Measurements from ENCODE around the gene SAGE1. TPM values are rescaled to one million over a fixed set of nuclear protein-coding genes. Genes with fewer than 3 reads are reported as not detected.
"Not testable (repeated sequence)": the region's sequence is repeated elsewhere in the genome, so short reads cannot be mapped to it uniquely, and the experiment has no call there.

The SAGE1 gene
- total RNA-seq (not detected), polyA plus RNA-seq (not detected)
- long read RNA-seq, donor 1 = 0 reads
- long read RNA-seq, donor 2 = 0 reads
- long read RNA-seq, donor 3 = 0 reads
- long read RNA-seq, donor 4 = 0 reads
- long read RNA-seq, donor 5 = 0 reads

GRCh38 chrX:135893294-135893817, at the start of gene SAGE1, which contains the start of gene CT45A10:
Gene SAGE1 (plus strand): TSS chrX:135893716. CDS start chrX:135896243, 2,527 bp downstream.
Gene CT45A10 (minus strand): TSS chrX:135893444. CDS start chrX:135885344, 8,100 bp downstream.
- Histone ChIP-seq H3K36me3 (ENCODE audit: control insufficient read depth in 4 of 4, insufficient read depth in 4 of 4, low read length in 4 of 4) (no peaks in the 10 kb centered on the region), H3K9me3 (ENCODE audit: control insufficient read depth in 4 of 4, insufficient read depth in 3 of 4, low read length in 3 of 4) (peaks cover 0 to 4% (median 0%) of the 10 kb centered on the region in 4 donors), H3K4me3 (no peak within 1 kb of the TSS), H3K27ac (ENCODE audit: low read depth in 1 of 2, low read length in 1 of 2) (no peak within 1 kb of the TSS), H3K27me3 (ENCODE audit: control insufficient read depth in 3 of 3, insufficient read depth in 3 of 3, low read length in 2 of 3) (no peaks in the 10 kb centered on the region), H3K4me1 (ENCODE audit: control insufficient read depth in 5 of 5, insufficient read depth in 5 of 5, low read length in 5 of 5) (no peaks in the 10 kb centered on the region), H3K9ac (ENCODE audit: insufficient read depth in 1 of 2, low read length in 2 of 2) (no peak within 1 kb of the TSS)
- ATAC-seq (ENCODE audit: insufficient read depth, low FRiP score) (no peak), DNase-seq (no peak)
- TF ChIP-seq CTCF (IDR thresholded peaks at IDR 0.05; ENCODE audit: control extremely low read depth, extremely low read depth) = no peak
- 81 to 96% methylated on average over 19 to 22 of the region's 22 CpGs for WGBS, 2 donors

- H3K9ac ChIP-seq (ENCODE audit: insufficient read depth in 1 of 2, low read length in 2 of 2); H3K4me1 ChIP-seq (ENCODE audit: control insufficient read depth in 5 of 5, insufficient read depth in 5 of 5, low read length in 5 of 5); H3K27ac ChIP-seq (ENCODE audit: low read depth in 1 of 2, low read length in 1 of 2); ATAC-seq (ENCODE audit: insufficient read depth, low FRiP score); H3K9me3 ChIP-seq (ENCODE audit: control insufficient read depth in 4 of 4, insufficient read depth in 3 of 4, low read length in 3 of 4); H3K4me3 ChIP-seq; DNase-seq; H3K27me3 ChIP-seq (ENCODE audit: control insufficient read depth in 3 of 3, insufficient read depth in 3 of 3, low read length in 2 of 3); H3K36me3 ChIP-seq (ENCODE audit: control insufficient read depth in 4 of 4, insufficient read depth in 4 of 4, low read length in 4 of 4): not testable (repeated sequence)
- no CpG with 5 or more reads among the region's 17 CpGs for WGBS, 2 donors
Measured at GRCh38 chrX:135854438-135854837, 39.1 kb upstream of the SAGE1 start, which contains the start of gene CT45A8. Gene CT45A8 (minus strand): TSS chrX:135854538. CDS start chrX:135850783, 3,755 bp downstream.

GRCh38 chrX:135871712-135872111, 21.8 kb upstream of the SAGE1 start, which contains the start of gene CT45A9:
Gene CT45A9 (minus strand): TSS chrX:135871812. CDS start chrX:135868061, 3,751 bp downstream.
- not testable (repeated sequence) for H3K27me3 ChIP-seq (ENCODE audit: control insufficient read depth in 3 of 3, insufficient read depth in 3 of 3, low read length in 2 of 3); H3K4me1 ChIP-seq (ENCODE audit: control insufficient read depth in 5 of 5, insufficient read depth in 5 of 5, low read length in 5 of 5); H3K4me3 ChIP-seq; H3K9me3 ChIP-seq (ENCODE audit: control insufficient read depth in 4 of 4, insufficient read depth in 3 of 4, low read length in 3 of 4); H3K27ac ChIP-seq (ENCODE audit: low read depth in 1 of 2, low read length in 1 of 2); H3K36me3 ChIP-seq (ENCODE audit: control insufficient read depth in 4 of 4, insufficient read depth in 4 of 4, low read length in 4 of 4); DNase-seq; H3K9ac ChIP-seq (ENCODE audit: insufficient read depth in 1 of 2, low read length in 2 of 2); ATAC-seq (ENCODE audit: insufficient read depth, low FRiP score)
- WGBS, 2 donors = no CpG with 5 or more reads among the region's 17 CpGs

GRCh38 chrX:135882741-135883140, 10.8 kb upstream of the SAGE1 start:
- not testable (repeated sequence) for H3K9ac ChIP-seq (ENCODE audit: insufficient read depth in 1 of 2, low read length in 2 of 2); H3K4me3 ChIP-seq; DNase-seq; ATAC-seq (ENCODE audit: insufficient read depth, low FRiP score); H3K9me3 ChIP-seq (ENCODE audit: control insufficient read depth in 4 of 4, insufficient read depth in 3 of 4, low read length in 3 of 4); H3K4me1 ChIP-seq (ENCODE audit: control insufficient read depth in 5 of 5, insufficient read depth in 5 of 5, low read length in 5 of 5); H3K27me3 ChIP-seq (ENCODE audit: control insufficient read depth in 3 of 3, insufficient read depth in 3 of 3, low read length in 2 of 3); H3K27ac ChIP-seq (ENCODE audit: low read depth in 1 of 2, low read length in 1 of 2); H3K36me3 ChIP-seq (ENCODE audit: control insufficient read depth in 4 of 4, insufficient read depth in 4 of 4, low read length in 4 of 4)
- 40 to 52% methylated on average over 4 of the region's 5 CpGs for WGBS, 2 donors

GRCh38 chrX:135888230-135888629, 5.3 kb upstream of the SAGE1 start:
- ATAC-seq (ENCODE audit: insufficient read depth, low FRiP score); H3K9me3 ChIP-seq (ENCODE audit: control insufficient read depth in 4 of 4, insufficient read depth in 3 of 4, low read length in 3 of 4); H3K4me1 ChIP-seq (ENCODE audit: control insufficient read depth in 5 of 5, insufficient read depth in 5 of 5, low read length in 5 of 5); H3K9ac ChIP-seq (ENCODE audit: insufficient read depth in 1 of 2, low read length in 2 of 2); H3K4me3 ChIP-seq; H3K27me3 ChIP-seq (ENCODE audit: control insufficient read depth in 3 of 3, insufficient read depth in 3 of 3, low read length in 2 of 3); H3K36me3 ChIP-seq (ENCODE audit: control insufficient read depth in 4 of 4, insufficient read depth in 4 of 4, low read length in 4 of 4); H3K27ac ChIP-seq (ENCODE audit: low read depth in 1 of 2, low read length in 1 of 2); DNase-seq: not testable (repeated sequence)
- WGBS, 2 donors = 90 to 97% methylated on average over 10 of the region's 18 CpGs

GRCh38 chrX:135888976-135889375, 4.5 kb upstream of the SAGE1 start:
- H3K27me3 ChIP-seq (ENCODE audit: control insufficient read depth in 3 of 3, insufficient read depth in 3 of 3, low read length in 2 of 3); H3K9me3 ChIP-seq (ENCODE audit: control insufficient read depth in 4 of 4, insufficient read depth in 3 of 4, low read length in 3 of 4); H3K4me3 ChIP-seq; H3K27ac ChIP-seq (ENCODE audit: low read depth in 1 of 2, low read length in 1 of 2); ATAC-seq (ENCODE audit: insufficient read depth, low FRiP score); DNase-seq; H3K36me3 ChIP-seq (ENCODE audit: control insufficient read depth in 4 of 4, insufficient read depth in 4 of 4, low read length in 4 of 4); H3K9ac ChIP-seq (ENCODE audit: insufficient read depth in 1 of 2, low read length in 2 of 2); H3K4me1 ChIP-seq (ENCODE audit: control insufficient read depth in 5 of 5, insufficient read depth in 5 of 5, low read length in 5 of 5): not testable (repeated sequence)
- WGBS, 2 donors = 68 to 70% methylated on average over 12 to 15 of the region's 15 CpGs

Measured in lung (tissue), 16 donors.